IMR-90 (cell line): Measurements from ENCODE around the gene CAVIN1. TPM values are rescaled to one million over a fixed set of nuclear protein-coding genes. Genes with fewer than 3 reads are reported as not detected.
"Not testable (repeated sequence)": the region's sequence is repeated elsewhere in the genome, so short reads cannot be mapped to it uniquely, and the experiment has no call there.

Experiments used
- ATAC-seq: fragments of 200-7000 bp; cut with Tn5 transposase; 2 replicates; pipeline ENCODE4 v1.9.1; 2020; ENCODE audit warnings: low read depth, mild to moderate bottlenecking, moderate library complexity
- BruUV-seq: library from RNA; stranded (reverse); fragments of 400-500 nt; replicated peaks from 2 replicates; lab custom pipeline; 2021; lab: Mats Ljungman, UMichigan
- CTCF ChIA-PET: fragments of 300-600 bp; formaldehyde crosslinking; extraction: SDS; loops from one replicate; lab custom pipeline; 2021; ENCODE audit warnings: antibody characterized with exemption; lab: Yijun Ruan, JAX
- POLR2A ChIA-PET: fragments of 300-600 bp; sonication (Branson Sonifier 250); formaldehyde crosslinking; loops from one replicate; lab custom pipeline; 2022; ENCODE audit warnings: antibody characterized with exemption; ENCODE audit not compliant: unreplicated experiment; lab: Charles Lee
- DNase-seq: peaks from one replicate; pipeline ENCODE4 v3.0.0; 2013
- H2AFZ ChIP-seq: replicated peaks from 2 replicates; pipeline ENCODE3; 2013; ENCODE audit warnings: low read length, mild to moderate bottlenecking; ENCODE audit not compliant: poor library complexity
- H2AK5ac ChIP-seq: 2 replicates; pipeline ENCODE4 v1.6.1; 2013; ENCODE audit warnings: low read depth, low read length, inconsistent platforms
- H2AK9ac ChIP-seq: replicated peaks from 2 replicates; pipeline ENCODE3; 2013; ENCODE audit warnings: mild to moderate bottlenecking, low read depth, low read length, moderate library complexity; ENCODE audit not compliant: poor library complexity
- H2BK120ac ChIP-seq: 2 replicates; pipeline ENCODE4 v1.6.1; 2013; ENCODE audit warnings: low read depth, low read length, inconsistent platforms
- H2BK15ac ChIP-seq: 3 replicates; pipeline ENCODE4 v1.6.1; 2013; ENCODE audit warnings: low read depth, low read length, inconsistent platforms
- H2BK20ac ChIP-seq: 2 replicates; pipeline ENCODE4 v1.6.1; 2013; ENCODE audit warnings: low read depth, mild to moderate bottlenecking, inconsistent platforms, low read length, moderate library complexity
- H2BK5ac ChIP-seq: 2 replicates; pipeline ENCODE4 v1.6.1; 2013; ENCODE audit warnings: mild to moderate bottlenecking, low read depth, low read length, inconsistent platforms; ENCODE audit not compliant: poor library complexity, severe bottlenecking
- H3K14ac ChIP-seq: replicated peaks from 2 replicates; pipeline ENCODE4 v1.6.1; 2013; ENCODE audit warnings: low read depth, low read length, inconsistent platforms
- H3K18ac ChIP-seq: 2 replicates; pipeline ENCODE4 v1.6.1; 2013; ENCODE audit warnings: low read depth, low read length, control low read depth
- H3K23ac ChIP-seq: 2 replicates; pipeline ENCODE4 v1.6.1; 2013; ENCODE audit warnings: low read depth, low read length, inconsistent platforms
- H3K27ac ChIP-seq: 2 replicates; pipeline ENCODE4 v1.5.1; 2013; ENCODE audit warnings: mild to moderate bottlenecking, control low read depth, low read length; ENCODE audit not compliant: insufficient read depth
- H3K27me3 ChIP-seq: 2 replicates; pipeline ENCODE4 v1.6.1; 2013; ENCODE audit warnings: low read length; ENCODE audit not compliant: control insufficient read depth, insufficient read depth
- H3K36me3 ChIP-seq: 2 replicates; pipeline ENCODE4 v1.6.1; 2013; ENCODE audit warnings: low read length, mixed read lengths; ENCODE audit not compliant: control insufficient read depth, insufficient read depth
- H3K4ac ChIP-seq: 2 replicates; pipeline ENCODE4 v1.6.1; 2013; ENCODE audit warnings: low read depth, low read length, inconsistent platforms
- H3K4me1 ChIP-seq: 2 replicates; pipeline ENCODE4 v1.6.1; 2013; ENCODE audit warnings: low read length, mixed read lengths; ENCODE audit not compliant: control insufficient read depth, insufficient read depth
- H3K4me2 ChIP-seq: 2 replicates; pipeline ENCODE4 v1.6.1; 2013; ENCODE audit warnings: low read depth, mild to moderate bottlenecking, control low read depth, low read length, moderate library complexity
- H3K4me3 ChIP-seq: 2 replicates; pipeline ENCODE4 v1.5.1; 2013; ENCODE audit warnings: low read depth, mild to moderate bottlenecking, control low read depth, low read length, moderate library complexity; ENCODE audit not compliant: insufficient read depth
- H3K56ac ChIP-seq: 2 replicates; pipeline ENCODE4 v1.6.1; 2013; ENCODE audit warnings: low read length, inconsistent platforms; ENCODE audit not compliant: insufficient read depth; ENCODE audit errors: extremely low read depth
- H3K79me1 ChIP-seq, 2 experiments: 2 replicates each; pipeline ENCODE4 v1.6.1; 2013; ENCODE audit warnings: low read length in 2 of 2, inconsistent platforms in 1 of 2, low read depth in 1 of 2
- H3K9ac ChIP-seq: 2 replicates; pipeline ENCODE4 v1.6.1; 2013; ENCODE audit warnings: low read depth, low read length, control low read depth
- H3K9me1 ChIP-seq: 2 replicates; pipeline ENCODE4 v1.6.1; 2013; ENCODE audit warnings: low read length, inconsistent platforms; ENCODE audit not compliant: insufficient read depth
- H3K9me3 ChIP-seq: 2 replicates; pipeline ENCODE4 v1.6.1; 2013; ENCODE audit warnings: low read length; ENCODE audit not compliant: control insufficient read depth, insufficient read depth
- H4K20me1 ChIP-seq: 2 replicates; pipeline ENCODE4 v1.6.1; 2013; ENCODE audit warnings: low read length, inconsistent platforms; ENCODE audit not compliant: insufficient read depth
- H4K5ac ChIP-seq: 2 replicates; pipeline ENCODE4 v1.6.1; 2013; ENCODE audit warnings: mild to moderate bottlenecking, low read depth, low read length, control low read depth
- H4K8ac ChIP-seq, 2 experiments: 2 replicates each; pipeline ENCODE4 v1.6.1; 2013; ENCODE audit warnings: low read depth in 2 of 2, low read length in 2 of 2, control low read depth in 1 of 2, inconsistent platforms in 1 of 2
- H4K91ac ChIP-seq: 2 replicates; pipeline ENCODE4 v1.6.1; 2013; ENCODE audit warnings: low read depth, low read length, inconsistent platforms; ENCODE audit not compliant: insufficient read depth
- WGBS, 2 experiments: methylation state at CpG; one replicate each; pipeline versions ENCODE4 v1.1.5 to v1.1.7; 2013; ENCODE audit warnings: missing lambda C conversion rate in 2 of 2; ENCODE audit not compliant: insufficient read length in 1 of 2; ENCODE audit errors: extremely low coverage in 2 of 2; 5-methylcytosine and 5-hydroxymethylcytosine counted together
- dilution Hi-C: fragments of 300-500 bp; cut with HindIII; formaldehyde crosslinking; loops from one replicate; pipeline ENCODE4 v1.14.3; 2018; ENCODE audit warnings: low sequenced_read_pairs; ENCODE audit not compliant: unreplicated experiment
- in situ Hi-C: fragments of 300-500 bp; cut with MboI; formaldehyde crosslinking; loops from 3 replicates; pipeline ENCODE4 v1.14.3; 2019; ENCODE audit warnings: low sequenced_read_pairs, inconsistent platforms, mixed read lengths
- intact Hi-C: fragments of 100-400 bp; cut with micrococcal nuclease; formaldehyde crosslinking; loops from 2 replicates; pipeline ENCODE4 v1.10.0; 2022
- polyA plus RNA-seq, 3 experiments: library from polyadenylated mRNA; depleted of rRNA; stranded (reverse); fragments of >200 nt; gene quantifications; 2 replicates each; pipeline ENCODE4 v1.2.3, GENCODE V29; 2012; ENCODE audit warnings: low replicate concordance in 1 of 3
- total RNA-seq: library from RNA; depleted of rRNA; stranded (reverse); fragments of >200 nt; gene quantifications from 2 replicates; pipeline ENCODE4 v1.2.3, GENCODE V29; 2012

CAVIN1 gene
- total and polyA plus RNA-seq, 2 of the 4 experiments (the other 2 are of a cell fraction): 491 to 556 TPM

GRCh38 chr17:42366176-42367023 lies 56.7 kb downstream of the CAVIN1 start:
- H3K4me3 ChIP-seq, DNase-seq, H2AFZ ChIP-seq, H2AK9ac ChIP-seq, H3K27me3 ChIP-seq, H3K56ac ChIP-seq, H3K27ac ChIP-seq, dilution Hi-C loops, H3K4me2 ChIP-seq, H2BK120ac ChIP-seq, H2BK15ac ChIP-seq, H3K36me3 ChIP-seq, H4K91ac ChIP-seq, H2AK5ac ChIP-seq, H2BK5ac ChIP-seq, intact Hi-C loops, H3K9ac ChIP-seq, in situ Hi-C loops, H3K4ac ChIP-seq, H3K9me3 ChIP-seq, H2BK20ac ChIP-seq, BruUV-seq, H4K5ac ChIP-seq, H3K14ac ChIP-seq, ATAC-seq, H3K23ac ChIP-seq, POLR2A ChIA-PET, H3K18ac ChIP-seq: not testable (repeated sequence)
- 17% methylated on average over 1 of the region's 13 CpGs; no CpG with 5 or more reads in 1 of the 2 experiments for WGBS, 2 experiments
- H4K8ac ChIP-seq: 0 out of 4 replicates have a peak overlapping the region, but pooled peaks of 1 of the 2 experiments have one; percentile 10
- CTCF ChIA-PET: interaction anchor here (0.7 kb wide), 1 partner anchor 101 kb away, joined by 3 read pairs; no protein-coding TSS in a partner anchor
- peaks cover 91% of the 10 kb centered on the region for H4K20me1 ChIP-seq
- peaks cover 25% of the 10 kb centered on the region for H3K9me1 ChIP-seq
- peaks cover 17% of the 10 kb centered on the region for H3K4me1 ChIP-seq
- H3K79me1 ChIP-seq: peaks cover 29 to 91% of the 10 kb centered on the region in 2 experiments
